IPS-NIHi7 (cell line): Measurements from ENCODE around the gene RNF146.
"Not testable (repeated sequence)": the region's sequence is repeated elsewhere in the genome, so short reads cannot be mapped to it uniquely, and the experiment has no call there.

Source experiments
- DNase-seq: peaks from one replicate; pipeline ENCODE4 v3.0.0; 2012; ENCODE audit warnings: mixed read lengths; ENCODE audit errors: extremely low spot score

RNF146 gene

DNA sequence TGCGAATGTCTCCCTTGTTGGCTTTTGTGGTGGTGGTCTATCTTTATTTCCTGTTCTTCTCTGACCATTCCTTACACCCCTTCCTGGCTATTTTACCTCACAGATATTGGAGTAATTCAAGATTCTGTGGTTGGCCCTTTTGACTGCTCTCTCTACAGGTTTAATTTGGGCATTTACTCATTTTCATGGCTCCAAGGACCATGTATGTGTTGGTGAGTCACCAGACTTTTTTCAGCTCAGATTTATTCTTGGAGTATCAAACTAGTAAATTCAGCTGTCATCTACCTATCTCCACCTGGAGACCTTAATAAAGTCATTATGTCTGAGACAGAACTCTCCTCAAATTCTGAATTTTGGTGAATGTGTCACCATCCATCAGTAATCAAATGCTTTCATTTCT, 15.5 kb downstream of the RNF146 start:
- no peak for DNase-seq

DNA sequence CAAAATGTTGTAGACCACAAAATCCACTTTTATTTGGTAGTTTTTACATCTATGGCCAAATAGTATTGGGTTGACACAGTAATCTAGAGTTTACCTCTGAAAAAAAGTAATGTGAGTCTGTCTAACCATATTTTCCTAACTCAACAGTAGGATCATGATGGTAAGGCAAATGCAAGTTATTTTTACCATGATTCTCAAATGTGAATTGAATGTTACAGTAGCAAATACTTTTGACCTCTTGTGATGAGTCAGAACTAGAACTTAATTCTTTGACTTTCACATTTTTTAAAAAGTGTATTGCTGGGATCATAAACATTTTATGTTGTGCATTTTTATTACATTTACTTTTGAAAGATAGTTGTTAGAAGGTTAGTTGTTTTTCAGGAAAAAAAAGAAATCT, 22.0 kb downstream of the RNF146 start:
- DNase-seq, result no peak

DNA sequence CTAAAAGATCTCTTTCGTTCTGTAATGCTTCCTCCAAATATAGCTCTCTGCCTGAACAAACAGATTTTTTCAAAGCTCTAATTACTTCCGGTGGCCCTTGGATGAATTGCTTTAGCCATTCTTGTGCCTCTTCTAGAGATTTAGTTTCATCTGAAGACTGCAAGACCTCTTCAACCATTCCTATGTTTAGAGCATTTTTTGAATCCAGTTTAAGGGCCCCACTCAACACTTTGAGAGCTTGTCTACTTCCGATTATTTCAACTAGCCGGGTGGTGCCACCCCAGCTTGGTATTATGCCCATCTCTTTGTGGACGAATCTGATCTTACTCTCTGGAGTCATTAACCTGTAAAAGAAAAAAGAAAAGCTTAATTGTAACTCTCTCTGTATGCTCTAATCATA, 23.3 kb downstream of the RNF146 start:
- DNase-seq, result no peak

DNA sequence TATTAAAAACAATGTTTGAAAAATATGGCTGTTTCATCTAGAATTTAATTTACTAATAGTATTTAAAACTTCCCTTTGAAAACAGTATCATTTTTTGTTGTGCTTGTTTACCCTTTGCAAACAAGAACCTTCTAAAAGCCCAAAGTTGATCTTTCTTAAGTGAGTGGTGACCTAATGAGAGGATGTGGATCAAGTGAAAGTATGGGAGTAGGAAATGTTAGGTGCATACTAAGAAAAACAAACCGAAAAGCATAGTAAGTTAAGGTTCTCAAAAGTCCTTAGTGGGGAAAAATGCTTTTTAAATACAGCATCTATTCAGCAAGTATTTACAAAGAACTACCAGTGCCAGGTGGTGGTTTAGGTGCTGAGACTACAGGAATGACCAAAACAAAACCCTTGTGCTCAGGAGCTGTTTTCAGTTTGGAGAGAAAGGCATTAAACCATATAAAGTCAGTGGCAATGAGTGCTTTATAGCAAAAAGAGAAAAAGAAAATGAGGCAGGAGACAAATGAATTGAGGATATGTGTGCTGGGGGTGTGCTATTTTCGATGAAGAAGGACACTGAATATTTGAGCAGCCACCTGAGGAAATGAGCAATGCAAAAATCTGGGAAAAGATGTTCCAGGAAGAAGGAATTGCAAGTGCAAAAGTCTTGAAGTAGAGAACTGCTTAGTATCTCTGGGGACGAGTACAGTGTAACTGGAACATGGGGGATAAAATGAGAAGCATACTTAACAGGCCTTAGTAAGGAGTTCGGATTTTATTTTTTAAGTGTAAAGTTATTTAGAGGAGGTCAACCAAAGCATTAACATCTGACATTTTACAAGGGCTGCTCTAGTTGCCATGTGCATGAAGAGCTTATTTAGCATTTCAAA, 24.0 kb downstream of the RNF146 start:
- no peak for DNase-seq

DNA sequence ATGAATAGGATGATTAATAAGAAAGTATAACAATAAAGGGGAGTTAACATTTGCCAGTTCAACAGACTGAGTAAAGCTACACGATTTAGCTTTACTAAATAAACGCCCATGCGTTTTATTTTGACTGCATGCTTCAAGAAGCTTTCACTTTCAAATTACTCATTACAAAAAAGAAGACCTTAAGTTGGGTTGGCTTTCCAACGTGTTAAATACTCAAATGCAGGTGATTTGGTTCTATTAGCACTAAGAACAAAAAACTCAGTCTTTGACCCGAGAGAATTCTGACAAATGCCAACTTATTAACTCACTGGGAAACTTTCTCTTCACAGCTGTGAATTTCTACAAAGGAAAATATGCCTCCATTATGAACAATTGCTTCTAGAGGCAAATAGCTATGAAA, 24.8 kb downstream of the RNF146 start:
- no peak for DNase-seq

DNA sequence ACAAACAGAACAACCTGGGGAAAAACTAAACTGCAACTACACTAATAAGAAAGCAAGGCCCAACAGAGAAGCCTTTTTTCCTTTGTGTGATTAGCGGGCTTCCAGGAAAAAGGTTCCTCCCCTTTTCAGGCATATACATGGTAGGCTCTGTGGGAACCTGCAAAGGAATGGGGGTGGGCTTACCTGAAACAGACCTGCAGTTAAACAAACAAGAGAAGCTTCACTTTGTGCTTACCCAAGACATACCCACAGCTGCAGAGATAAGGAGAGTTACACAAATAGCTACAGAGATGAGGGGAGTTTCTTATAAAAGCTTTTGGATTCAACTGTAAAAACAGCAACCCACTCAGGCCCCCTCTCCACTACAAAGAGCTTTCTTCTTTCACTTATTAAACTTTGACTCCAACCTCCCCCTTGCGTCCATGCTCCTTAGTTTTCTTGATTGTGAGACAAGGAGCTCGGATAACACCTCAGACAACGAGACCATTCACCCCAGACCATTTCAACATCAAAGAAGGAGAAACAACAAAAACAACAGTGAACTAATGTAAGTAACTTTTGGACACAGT, 30.9 kb downstream of the RNF146 start:
- DNase-seq, result peak; percentile 21

DNA sequence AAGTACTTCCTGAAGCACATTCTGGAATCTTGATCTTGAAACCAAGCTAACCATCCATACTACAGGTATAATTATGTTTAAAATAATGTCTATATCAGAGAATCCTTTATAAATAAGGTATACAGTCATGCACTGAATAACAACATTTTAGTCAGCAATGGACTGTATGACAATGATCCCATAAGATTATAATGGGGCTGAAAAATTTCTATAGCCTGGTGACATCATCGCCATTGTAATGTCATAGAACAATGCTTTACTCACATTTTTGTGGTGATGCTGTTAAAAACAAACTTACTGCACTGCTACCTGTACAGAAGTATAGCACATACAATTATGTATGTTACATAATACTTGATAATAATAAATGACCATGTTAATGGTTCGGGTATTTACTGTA, 31.8 kb downstream of the RNF146 start:
- DNase-seq, result no peak

DNA sequence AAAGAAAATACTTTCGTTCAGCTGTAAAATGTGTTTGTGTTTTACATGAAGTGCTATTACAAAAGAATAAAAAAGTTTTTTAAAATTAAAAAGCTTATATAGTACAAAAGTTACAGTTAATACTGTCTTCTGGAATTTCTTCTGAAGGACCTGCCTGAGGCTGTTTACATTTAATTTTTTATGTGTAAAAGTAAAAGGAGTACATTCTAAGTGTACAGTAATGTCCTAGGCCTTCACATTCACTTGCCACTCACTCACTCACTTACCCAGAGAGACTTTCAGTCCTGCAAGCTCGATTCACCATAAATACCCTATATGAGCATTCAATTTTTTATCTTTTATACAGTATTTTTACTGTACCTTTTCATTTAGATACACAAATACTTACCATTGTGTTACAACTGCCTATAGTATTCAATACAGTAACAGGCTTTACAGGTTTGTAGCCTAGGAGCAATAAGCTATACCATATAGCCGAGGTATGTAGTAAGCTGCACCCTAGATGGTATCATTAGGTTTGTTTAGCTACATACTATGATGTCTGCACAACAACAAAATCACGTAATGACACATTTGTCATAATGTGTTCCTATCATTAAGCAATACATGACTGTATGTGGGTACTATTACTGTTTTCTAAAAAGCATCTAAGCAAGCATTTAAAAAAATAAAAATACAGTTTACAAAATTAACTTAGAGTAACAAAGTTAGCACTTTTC, 33.0 kb downstream of the RNF146 start:
- no peak for DNase-seq

DNA sequence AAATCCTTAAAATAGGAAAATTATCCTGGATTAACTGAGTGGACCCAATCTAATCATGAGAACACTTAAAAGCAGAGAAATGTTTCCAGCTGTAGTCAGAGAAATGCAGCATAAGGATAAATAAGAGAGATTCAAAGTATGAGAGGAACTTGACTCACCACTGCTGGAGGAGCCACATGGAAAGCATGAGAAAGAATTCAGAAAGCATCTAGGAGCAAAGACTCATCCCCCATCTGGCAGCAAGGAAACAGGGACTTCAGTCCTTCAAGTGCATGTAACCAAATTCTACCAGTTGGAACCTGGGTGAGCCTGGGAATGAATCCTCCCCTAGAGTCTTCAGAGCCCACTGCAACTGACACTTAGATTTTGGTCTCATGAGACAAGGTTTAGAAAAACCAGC, 33.7 kb downstream of the RNF146 start:
- peak; percentile 15 for DNase-seq

DNA sequence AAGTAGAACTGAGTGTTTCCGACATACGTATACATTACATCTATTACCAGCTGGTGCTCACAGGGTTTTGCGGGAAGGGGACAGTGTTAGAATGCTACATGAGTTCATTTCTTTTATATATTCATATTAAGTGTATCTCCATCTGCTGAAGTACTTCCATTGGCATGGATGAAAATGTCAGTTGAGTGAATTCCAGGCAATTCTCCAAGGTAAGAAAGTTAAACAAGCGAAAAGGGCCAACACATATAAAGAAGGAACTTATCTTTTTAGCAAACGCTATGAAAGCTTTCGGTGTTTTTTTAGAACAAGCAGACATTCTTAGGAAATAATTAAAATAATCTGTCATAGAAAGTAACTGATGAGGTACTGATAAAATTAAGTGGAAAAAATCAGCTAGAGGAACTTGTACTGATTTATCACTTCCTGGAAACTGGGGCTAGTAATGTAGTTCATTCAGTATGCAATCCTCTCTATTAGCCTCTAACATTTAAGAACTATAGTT, 34.6 kb downstream of the RNF146 start:
- DNase-seq, result no peak

DNA sequence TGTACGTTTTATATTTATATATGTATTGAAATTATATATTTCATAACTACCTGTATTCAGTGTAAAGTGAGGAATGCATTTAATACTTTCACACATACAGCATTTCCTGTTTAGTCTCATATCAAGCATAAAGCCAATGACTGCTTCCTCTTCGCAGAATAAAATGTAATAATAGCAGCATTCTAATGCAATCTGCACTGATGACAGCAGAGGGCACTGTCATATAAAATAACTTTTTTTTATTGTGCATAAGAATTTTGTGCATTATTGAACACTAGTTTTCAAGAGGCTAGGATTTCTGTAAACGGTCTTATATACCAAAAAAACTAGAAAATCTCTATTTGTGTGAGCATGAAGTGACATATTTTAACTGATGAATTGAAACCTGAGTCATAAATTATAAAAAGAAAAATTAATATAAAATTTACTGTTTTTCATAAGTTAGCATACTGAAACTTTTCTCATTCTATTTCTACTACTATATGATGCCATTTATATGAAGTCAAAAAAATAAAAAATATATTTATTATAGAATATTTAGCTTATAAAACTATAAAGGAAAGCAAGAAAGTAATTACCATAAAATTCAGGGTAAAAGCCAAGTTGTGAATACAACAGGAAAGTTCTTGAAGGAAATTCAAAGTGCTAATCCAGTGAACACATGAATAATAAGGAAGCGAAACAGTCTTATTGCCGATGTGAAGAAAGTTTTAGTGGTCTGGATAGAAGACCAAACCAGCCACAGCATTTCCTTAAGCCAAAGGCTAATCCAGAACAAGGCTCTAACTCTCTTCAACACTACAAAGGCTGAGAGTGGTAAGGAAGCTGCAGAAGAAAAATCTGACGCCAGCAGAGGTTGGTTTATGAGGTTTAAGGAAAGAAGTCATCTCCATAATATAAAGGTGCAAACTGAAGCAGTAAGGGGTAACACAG, 36.3 kb downstream of the RNF146 start:
- DNase-seq, result peak; percentile 22

DNA sequence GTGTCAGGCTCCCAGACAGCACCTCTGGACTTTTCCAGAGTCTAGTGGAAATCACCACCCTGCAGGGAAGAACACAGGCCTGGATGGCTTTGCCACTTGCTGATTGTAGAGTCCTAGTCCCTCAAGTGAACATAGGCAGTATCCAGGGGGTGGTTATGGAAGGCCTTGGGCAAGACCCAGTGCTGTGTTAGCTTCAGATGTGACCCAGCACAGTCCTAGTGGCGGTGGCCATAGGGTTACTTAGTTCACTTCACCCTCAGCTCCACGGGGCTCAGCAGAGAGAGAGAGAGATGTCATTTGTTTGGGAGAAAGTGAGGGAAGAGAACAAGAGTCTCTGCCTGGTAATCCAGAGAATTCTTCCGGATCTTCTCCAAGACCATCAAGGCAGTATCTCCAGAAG, 37.3 kb downstream of the RNF146 start:
- DNase-seq, result no peak

DNA sequence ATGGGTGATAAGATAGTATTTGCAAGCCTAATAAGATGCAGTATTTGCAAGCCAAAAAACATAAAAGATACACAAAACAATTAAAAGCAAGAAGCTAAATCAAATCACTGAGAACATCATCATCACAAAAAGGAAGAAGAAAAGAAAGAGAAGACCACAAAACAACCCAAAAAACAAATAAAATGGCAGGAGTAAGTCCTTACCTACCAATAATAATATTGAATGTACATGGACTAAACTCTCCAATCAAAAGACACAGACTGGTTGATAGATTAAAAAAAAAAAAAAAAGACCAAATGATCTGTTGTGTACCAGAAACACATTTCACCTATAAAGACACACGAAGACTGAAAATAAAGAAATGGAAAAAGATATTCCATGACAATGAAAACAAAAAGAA, 39.1 kb downstream of the RNF146 start:
- no peak for DNase-seq

DNA sequence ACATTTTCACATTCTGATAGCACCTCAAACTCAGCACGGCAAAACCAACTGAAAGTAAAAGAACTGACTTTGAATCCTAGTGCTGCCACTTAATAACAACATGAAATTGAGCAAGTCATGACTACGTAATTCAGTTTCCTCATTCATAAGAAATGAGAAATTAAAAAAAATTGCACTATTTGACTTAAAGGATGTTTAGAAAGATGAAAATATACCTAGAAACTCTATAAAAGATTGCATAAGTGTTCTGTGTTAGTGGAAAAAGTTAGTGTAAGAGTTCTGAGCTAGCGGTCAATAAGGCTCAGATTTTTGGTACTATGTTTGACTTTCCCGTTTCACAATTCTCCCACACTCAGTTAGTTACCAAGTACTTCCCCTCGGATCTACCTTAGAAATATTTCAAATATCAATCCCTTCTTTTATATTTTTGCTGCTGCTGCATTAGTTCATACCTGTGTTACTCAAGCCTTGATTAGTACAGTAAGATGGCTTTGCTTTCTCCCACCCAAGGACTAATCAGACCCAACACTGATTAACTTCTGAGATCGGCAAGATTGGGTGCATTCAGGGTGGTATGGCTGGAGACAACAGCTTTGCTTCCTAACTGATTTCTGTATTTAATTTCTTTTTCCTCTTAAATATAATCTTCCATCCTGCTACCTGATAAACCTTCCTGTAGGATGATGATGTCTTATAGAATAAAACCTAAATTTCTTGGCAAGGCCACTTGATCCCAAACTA, 50.9 kb downstream of the RNF146 start:
- DNase-seq, result no peak

DNA sequence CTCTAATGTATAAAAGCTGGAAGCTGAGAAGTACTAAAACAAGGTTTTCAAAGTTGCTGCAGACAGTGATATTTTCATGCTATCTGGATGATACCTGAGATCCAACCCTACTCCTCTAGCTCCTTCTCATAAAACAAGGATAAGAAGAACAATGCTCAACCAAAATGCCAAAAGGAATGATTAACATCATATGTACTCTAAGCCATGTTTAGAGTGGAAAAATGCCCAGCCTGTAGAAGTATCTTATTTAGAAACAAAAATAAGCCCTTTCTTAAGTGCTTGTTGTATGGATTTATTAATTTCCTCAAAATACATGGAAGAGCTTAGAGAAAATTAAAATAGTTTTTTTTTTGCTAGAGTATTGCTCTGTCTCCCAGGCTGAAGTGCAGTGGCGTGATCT, 53.0 kb downstream of the RNF146 start:
- no peak for DNase-seq

DNA sequence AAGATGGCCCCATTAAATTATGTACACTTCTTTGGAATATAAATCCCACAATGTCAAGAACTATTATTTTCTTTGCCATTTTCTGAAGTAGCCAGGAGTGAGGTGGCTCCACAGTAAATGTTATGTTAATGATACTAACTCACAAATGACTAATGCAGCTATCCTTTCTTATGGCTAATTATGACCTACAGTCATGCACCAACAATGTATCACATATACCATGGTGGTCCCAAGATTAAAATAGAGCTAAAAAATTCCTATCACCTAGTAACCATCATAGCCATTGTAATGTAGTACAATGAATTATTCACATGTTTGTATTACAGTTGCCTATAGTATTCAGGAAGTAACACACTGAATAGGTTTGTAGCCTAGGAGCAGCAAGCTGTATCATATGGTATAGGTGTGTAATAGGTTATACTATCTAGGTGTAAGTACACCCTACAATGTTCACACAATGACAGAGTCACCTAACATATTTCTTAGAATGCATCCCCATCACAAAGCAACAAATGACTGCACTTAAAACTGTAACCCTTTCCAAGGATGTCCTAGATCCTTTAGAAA, 61.5 kb downstream of the RNF146 start:
- no peak for DNase-seq

DNA sequence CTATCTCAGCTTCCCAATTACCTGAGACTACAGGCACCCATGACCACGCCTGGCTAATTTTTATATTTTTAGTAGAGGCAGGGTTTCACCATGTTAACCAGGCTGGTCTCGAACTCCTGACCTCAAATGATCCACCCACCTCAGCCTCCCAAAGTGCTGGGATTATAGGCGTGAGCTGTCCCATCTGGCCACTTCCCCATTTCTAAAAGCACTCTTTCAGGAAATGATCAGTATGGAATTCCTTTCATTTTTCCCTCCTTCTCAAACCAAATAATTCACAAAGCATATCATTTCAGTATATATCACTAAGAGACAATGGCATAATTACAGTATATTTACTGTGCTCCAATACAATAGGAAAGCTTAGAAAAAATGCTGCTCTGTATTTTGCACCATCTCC, 64.6 kb downstream of the RNF146 start:
- DNase-seq, result not testable (repeated sequence)

DNA sequence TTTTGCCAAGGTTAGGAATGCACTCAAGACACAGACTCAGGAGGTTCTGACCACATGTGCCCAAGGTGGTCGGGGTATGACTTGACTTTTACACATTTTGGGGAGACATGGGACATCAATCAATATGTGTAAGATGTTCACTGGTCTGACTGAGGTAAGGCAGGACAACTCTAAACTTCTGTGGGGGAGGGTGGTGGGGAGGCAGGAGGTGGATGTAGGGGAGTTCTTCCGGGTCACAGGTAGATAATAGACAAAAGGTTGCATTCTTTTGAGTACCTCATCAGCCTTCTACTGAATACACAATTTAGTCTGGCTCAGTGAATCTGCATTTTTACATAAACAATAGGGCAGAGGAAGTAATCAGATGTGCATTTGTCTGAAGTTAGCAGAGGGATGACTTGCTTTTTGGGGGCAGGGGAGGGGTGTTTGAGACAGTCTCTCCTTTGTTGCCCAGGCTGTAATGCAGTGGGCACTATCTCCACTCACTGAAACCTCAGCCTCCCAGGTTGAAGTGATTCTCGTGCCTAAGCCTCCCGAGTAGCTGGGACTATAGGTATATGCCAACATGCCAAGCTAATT, 65.8 kb downstream of the RNF146 start:
- DNase-seq, result no peak
